Esophagus muscularis mucosa (tissue), 3 donors: ENCODE measurements around the gene LRFN3.

Source experiments
- CTCF ChIP-seq, 3 experiments: fragments of 200-600 bp in 2 of 3; fragments of 450-650 bp in 1 of 3; sonication (generic) in 2 of 3; IDR thresholded peaks; one replicate each; pipeline ENCODE4 v1.5.1; 2017 to 2019; ENCODE audit warnings: antibody characterized with exemption in 3 of 3, mild to moderate bottlenecking in 2 of 3, moderate library complexity in 1 of 3
- POLR2A ChIP-seq: fragments of 450-650 bp; IDR thresholded peaks from one replicate; pipeline ENCODE4 v1.6.1; 2017; ENCODE audit warnings: antibody characterized with exemption, moderate library complexity, mild to moderate bottlenecking, low read depth

- TF ChIP-seq POLR2A (no peak), CTCF (IDR thresholded peaks at IDR 0.05) (no peak)
Measured at GRCh38 chr19:35909684-35910035, 26.5 kb upstream of the LRFN3 start.
